ENCODE measurements around the gene SARDH. TPM values are rescaled to one million over a fixed set of nuclear protein-coding genes. Genes with fewer than 3 reads are reported as not detected.

SARDH gene
- total RNA-seq, 1 donor from 2014 or later, result 5.1 TPM

DNA sequence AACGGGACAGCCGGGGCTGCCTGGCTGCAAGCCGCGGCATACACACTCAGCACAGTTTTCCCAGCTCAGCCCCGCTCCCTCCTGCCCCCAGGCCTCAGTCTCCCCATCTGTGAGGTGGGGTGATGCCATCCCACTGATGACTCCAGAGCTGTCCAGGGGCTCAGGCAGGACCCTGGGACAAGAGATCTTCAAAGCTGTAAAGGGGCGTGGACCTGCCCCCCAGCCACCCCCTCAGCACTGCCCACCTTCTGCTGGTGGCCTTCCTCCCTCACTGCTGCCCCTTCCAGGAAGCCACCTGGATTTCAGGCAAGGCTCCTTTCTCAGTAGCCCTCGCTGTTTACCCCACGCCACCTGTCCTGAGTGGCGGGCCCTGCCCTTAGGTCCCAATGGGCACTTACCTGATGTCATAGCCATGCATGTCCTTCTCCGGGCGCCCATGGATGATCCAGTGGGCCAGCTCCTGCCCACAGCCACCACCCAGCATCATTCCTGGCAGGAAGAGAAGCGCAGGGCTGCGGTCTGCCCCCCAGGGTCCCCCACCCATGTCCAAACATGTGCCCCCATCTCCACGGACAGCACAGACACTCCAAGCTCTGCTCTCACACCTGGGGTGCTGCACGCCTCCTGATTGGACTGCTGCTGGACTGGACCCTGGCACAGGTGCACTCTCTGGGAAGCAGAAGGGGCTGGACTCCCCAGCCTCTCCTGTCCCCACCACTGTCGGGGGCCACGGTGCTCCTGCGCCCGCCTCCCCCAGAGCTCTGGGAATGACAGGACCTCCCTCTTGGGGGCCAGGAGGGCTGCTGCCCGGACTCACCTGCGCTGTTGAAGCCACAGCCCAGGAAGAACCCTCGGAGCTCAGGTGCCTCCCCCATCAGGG, 25.7 kb downstream of the SARDH start:
- DNase-seq (ENCODE audit: low spot score, unreplicated experiment), result no peak
- no peak for TF ChIP-seq CTCF (IDR thresholded peaks at IDR 0.05; ENCODE audit: unreplicated experiment)
- no peak overlapping the region for H3K27ac Mint-ChIP-seq
- no peaks in the 10 kb centered on the region for H3K36me3 Mint-ChIP-seq (ENCODE audit: insufficient read depth)
- H3K27me3 Mint-ChIP-seq, result no peaks in the 10 kb centered on the region
- no peak overlapping the region for H3K4me3 Mint-ChIP-seq (ENCODE audit: low read depth)
- peaks cover 10% of the 10 kb centered on the region for H3K4me1 Mint-ChIP-seq (ENCODE audit: low read depth)
- no peaks in the 10 kb centered on the region for H3K9me3 Mint-ChIP-seq (ENCODE audit: low read depth)

DNA sequence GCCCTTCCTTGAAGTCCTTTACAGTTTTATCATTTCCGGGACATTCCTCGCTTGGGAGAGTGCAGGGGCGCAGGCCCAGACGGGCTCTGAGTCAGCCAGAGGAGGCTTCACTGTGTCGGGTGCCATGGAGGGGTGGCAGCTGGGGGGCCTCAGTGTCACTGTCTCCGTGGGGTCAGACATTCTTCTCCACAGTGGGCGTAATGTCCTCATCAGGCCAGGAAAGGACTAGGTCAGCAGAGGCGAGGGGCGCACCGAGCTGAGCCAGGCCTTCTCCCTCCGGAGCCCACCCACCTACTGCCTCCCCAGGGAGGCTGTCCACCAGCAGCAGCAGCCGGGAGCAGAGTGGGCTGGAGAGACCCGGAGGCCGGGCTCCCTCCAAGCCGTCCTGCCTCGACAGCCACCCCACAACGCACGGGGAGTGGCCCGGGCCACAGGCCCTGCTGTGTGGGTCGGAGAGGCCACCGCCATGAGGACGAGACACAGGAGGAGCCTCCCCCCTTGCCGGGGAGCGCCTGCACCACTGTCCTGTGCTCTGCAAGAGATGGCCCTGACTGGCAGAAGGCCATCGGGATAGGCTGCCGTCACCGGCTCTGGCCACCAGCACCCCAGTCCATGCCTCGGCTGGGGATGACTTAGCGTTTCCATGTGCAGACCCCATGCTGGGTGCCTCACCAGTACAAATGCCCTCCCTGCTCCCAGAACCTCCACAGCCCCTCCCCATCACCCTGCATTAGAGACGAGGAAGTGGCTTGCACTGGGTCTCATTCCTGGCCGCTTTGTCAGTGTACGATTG, 26.5 kb downstream of the SARDH start:
- Mint-ChIP-seq H3K4me1 (ENCODE audit: low read depth) (peaks cover 10% of the 10 kb centered on the region), H3K27ac (no peak overlapping the region), H3K9me3 (ENCODE audit: low read depth) (no peaks in the 10 kb centered on the region), H3K4me3 (ENCODE audit: low read depth) (no peak overlapping the region), H3K36me3 (ENCODE audit: insufficient read depth) (no peaks in the 10 kb centered on the region), H3K27me3 (no peaks in the 10 kb centered on the region)
- no peak for TF ChIP-seq CTCF (IDR thresholded peaks at IDR 0.05; ENCODE audit: unreplicated experiment)
- DNase-seq (ENCODE audit: low spot score, unreplicated experiment), result no peak

DNA sequence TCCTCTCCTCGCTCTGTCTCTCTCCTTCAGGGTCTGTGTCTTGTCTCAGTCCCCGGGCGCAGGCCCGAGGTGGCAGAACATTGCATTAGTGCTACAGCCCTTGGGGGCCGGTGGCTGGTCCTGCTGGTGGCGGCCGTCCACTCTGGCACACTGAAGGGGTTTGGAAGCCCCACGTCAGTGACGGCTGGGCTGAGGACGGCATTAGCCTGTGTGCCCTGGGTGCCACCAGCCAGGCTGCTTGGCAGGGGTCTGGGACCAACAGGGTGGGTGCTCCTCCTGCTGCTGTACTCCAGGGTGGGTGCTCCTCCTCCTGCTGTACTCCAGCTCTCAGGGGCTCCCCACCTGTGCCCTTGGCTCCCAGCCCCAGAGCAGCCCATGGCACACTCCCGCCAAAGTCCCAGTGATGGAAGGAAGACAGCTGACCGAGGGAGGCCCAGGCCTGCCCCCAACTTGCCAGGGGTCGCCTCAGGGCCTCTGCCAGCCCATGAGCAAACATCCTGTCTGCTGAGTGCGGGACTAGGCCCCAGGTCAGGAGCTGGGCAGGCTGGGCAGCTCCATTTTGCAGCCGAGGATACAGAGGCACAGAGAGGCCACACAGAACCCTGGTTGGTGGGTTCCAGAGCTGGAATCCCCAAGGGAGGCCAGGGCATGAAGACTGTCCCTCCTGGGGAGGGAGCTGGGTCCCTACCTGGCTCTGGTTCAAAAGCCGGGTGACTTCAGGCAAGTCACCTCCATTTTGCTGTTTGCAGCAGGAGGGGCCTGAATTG, 27.3 kb downstream of the SARDH start:
- peaks cover 6% of the 10 kb centered on the region for H3K27me3 Mint-ChIP-seq
- H3K27ac Mint-ChIP-seq, result no peak overlapping the region
- H3K9me3 Mint-ChIP-seq (ENCODE audit: low read depth), result no peaks in the 10 kb centered on the region
- no peaks in the 10 kb centered on the region for H3K36me3 Mint-ChIP-seq (ENCODE audit: insufficient read depth)
- no peak for DNase-seq (ENCODE audit: low spot score, unreplicated experiment)
- no peak for TF ChIP-seq CTCF (IDR thresholded peaks at IDR 0.05; ENCODE audit: unreplicated experiment)
- H3K4me3 Mint-ChIP-seq (ENCODE audit: low read depth), result no peak overlapping the region
- H3K4me1 Mint-ChIP-seq (ENCODE audit: low read depth), result peaks cover 10% of the 10 kb centered on the region

GRCh38 chr9:133709691-133710571, 28.2 kb downstream of the SARDH start:
- no peak overlapping the region for H3K4me3 Mint-ChIP-seq (ENCODE audit: low read depth)
- no peaks in the 10 kb centered on the region for H3K36me3 Mint-ChIP-seq (ENCODE audit: insufficient read depth)
- TF ChIP-seq CTCF (IDR thresholded peaks at IDR 0.05; ENCODE audit: unreplicated experiment), result no peak
- H3K27ac Mint-ChIP-seq, result no peak overlapping the region
- H3K4me1 Mint-ChIP-seq (ENCODE audit: low read depth), result peaks cover 8% of the 10 kb centered on the region
- DNase-seq (ENCODE audit: low spot score, unreplicated experiment), result no peak
- peaks cover 7% of the 10 kb centered on the region for H3K27me3 Mint-ChIP-seq
- H3K9me3 Mint-ChIP-seq (ENCODE audit: low read depth), result no peaks in the 10 kb centered on the region
